ENCODE data around the gene OR13J1.
"Not testable (repeated sequence)": the region's sequence is repeated elsewhere in the genome, so short reads cannot be mapped to it uniquely, and the experiment has no call there.

The OR13J1 gene

GRCh38 chr9:35870351-35870923 lies at the start of gene OR13J1:
Gene OR13J1, minus strand, starts transcription at chr9:35870401. Its CDS starts 0 bp downstream, at chr9:35870401.
- no peak within 1 kb of the TSS for H3K4me3 ChIP-seq (ENCODE audit: control insufficient read depth, low read depth, low read length)
- TF ChIP-seq CTCF (conservative IDR thresholded peaks at IDR 0.05; ENCODE audit: control insufficient read depth, insufficient read depth, low read depth, low read length) = no peak
- no peak for DNase-seq (ENCODE audit: low read depth)

GRCh38 chr9:35919212-35920008 lies 49.2 kb upstream of the OR13J1 start:
- DNase-seq (ENCODE audit: low read depth) = no peak

GRCh38 chr9:35918780-35919179 lies 48.6 kb upstream of the OR13J1 start:
- TF ChIP-seq CTCF (conservative IDR thresholded peaks at IDR 0.05; ENCODE audit: control insufficient read depth, insufficient read depth, low read depth, low read length) = no peak
- H3K4me3 ChIP-seq (ENCODE audit: control insufficient read depth, low read depth, low read length) = no peak overlapping the region
- DNase-seq (ENCODE audit: low read depth) = no peak

More at GRCh38 chr9:35919212-35920008, 49.2 kb upstream of the OR13J1 start:
- TF ChIP-seq CTCF (conservative IDR thresholded peaks at IDR 0.05; ENCODE audit: control insufficient read depth, insufficient read depth, low read depth, low read length) = no peak
- no peak overlapping the region for H3K4me3 ChIP-seq (ENCODE audit: control insufficient read depth, low read depth, low read length)

GRCh38 chr9:35917261-35917660 lies 47.1 kb upstream of the OR13J1 start:
- no peak overlapping the region for H3K4me3 ChIP-seq (ENCODE audit: control insufficient read depth, low read depth, low read length)

GRCh38 chr9:35915681-35916294 lies 45.6 kb upstream of the OR13J1 start:
- H3K4me3 ChIP-seq (ENCODE audit: control insufficient read depth, low read depth, low read length) = no peak overlapping the region
- TF ChIP-seq CTCF (conservative IDR thresholded peaks at IDR 0.05; ENCODE audit: control insufficient read depth, insufficient read depth, low read depth, low read length) = no peak
- DNase-seq (ENCODE audit: low read depth) = no peak

More at GRCh38 chr9:35917261-35917660, 47.1 kb upstream of the OR13J1 start:
- DNase-seq (ENCODE audit: low read depth) = no peak
- no peak for TF ChIP-seq CTCF (conservative IDR thresholded peaks at IDR 0.05; ENCODE audit: control insufficient read depth, insufficient read depth, low read depth, low read length)

- H3K4me3 ChIP-seq (ENCODE audit: control insufficient read depth, low read depth, low read length) = no peak overlapping the region
- TF ChIP-seq CTCF (conservative IDR thresholded peaks at IDR 0.05; ENCODE audit: control insufficient read depth, insufficient read depth, low read depth, low read length) = no peak
These were observed 44.2 kb upstream of the OR13J1 start for GRCh38 chr9:35914301-35914807.

GRCh38 chr9:35913429-35913828 lies 43.2 kb upstream of the OR13J1 start:
- H3K4me3 ChIP-seq (ENCODE audit: control insufficient read depth, low read depth, low read length); DNase-seq (ENCODE audit: low read depth): not testable (repeated sequence)

More at GRCh38 chr9:35914301-35914807, 44.2 kb upstream of the OR13J1 start:
- peak; percentile 15 for DNase-seq (ENCODE audit: low read depth)
